Neural crest cell (in vitro differentiated cells): ENCODE data around the gene TNIP2. TPM values are rescaled to one million over a fixed set of nuclear protein-coding genes. Genes with fewer than 3 reads are reported as not detected.
"Not testable (repeated sequence)": the region's sequence is repeated elsewhere in the genome, so short reads cannot be mapped to it uniquely, and the experiment has no call there.

Experiments used
- DNase-seq: peaks from one replicate; pipeline ENCODE4 v3.0.0; 2021; ENCODE audit warnings: low read depth, mixed read lengths, low spot score
- H3K27ac Mint-ChIP-seq: one replicate; pipeline ENCODE4 v1.8.0; 2021; ENCODE audit warnings: mild to moderate bottlenecking, mixed read lengths; ENCODE audit not compliant: unreplicated experiment
- H3K27me3 Mint-ChIP-seq: 2 replicates; pipeline ENCODE4 v1.8.0; 2021; ENCODE audit warnings: low read depth, mild to moderate bottlenecking, mixed read lengths
- H3K36me3 Mint-ChIP-seq: 2 replicates; pipeline ENCODE4 v1.8.0; 2021; ENCODE audit warnings: low read depth, mild to moderate bottlenecking, mixed read lengths
- H3K4me1 Mint-ChIP-seq: 2 replicates; pipeline ENCODE4 v1.8.0; 2021; ENCODE audit warnings: mixed read lengths
- H3K4me3 Mint-ChIP-seq: one replicate; pipeline ENCODE4 v1.8.0; 2021; ENCODE audit warnings: mild to moderate bottlenecking, mixed read lengths
- H3K9me3 Mint-ChIP-seq: 2 replicates; pipeline ENCODE4 v1.8.0; 2021; ENCODE audit warnings: mixed read lengths
- CTCF ChIP-seq: fragments of 200-600 bp; sonication (generic); conservative IDR thresholded peaks from 2 replicates; pipeline ENCODE4 v1.5.0; 2021; ENCODE audit warnings: antibody characterized with exemption, mild to moderate bottlenecking
- total RNA-seq: library from RNA; stranded (reverse); gene quantifications from 2 replicates; pipeline ENCODE4 v1.2.1, GENCODE V29; 2021

The TNIP2 gene
- total RNA-seq, 1 donor from 2014 or later: 25.1 TPM

- no peak for TF ChIP-seq CTCF
- Mint-ChIP-seq H3K4me1 (no peaks in the 10 kb centered on the region), H3K9me3 (peaks cover 15% of the 10 kb centered on the region), H3K27me3 (no peaks in the 10 kb centered on the region), H3K36me3 (peaks cover 31% of the 10 kb centered on the region), H3K4me3 (no peak overlapping the region), H3K27ac (no peak overlapping the region)
- DNase-seq: no peak
Observed at GRCh38 chr4:2731907-2732317, 24.2 kb downstream of the TNIP2 start.

GRCh38 chr4:2729533-2729875 is 26.6 kb downstream of the TNIP2 start:
- Mint-ChIP-seq H3K4me1 (no peaks in the 10 kb centered on the region), H3K27ac (no peak overlapping the region), H3K27me3 (no peaks in the 10 kb centered on the region), H3K4me3 (no peak overlapping the region), H3K36me3 (peaks cover 13% of the 10 kb centered on the region), H3K9me3 (peaks cover under 1% of the 10 kb centered on the region)
- no peak for DNase-seq
- TF ChIP-seq CTCF: no peak

- Mint-ChIP-seq H3K36me3 (peaks cover 11% of the 10 kb centered on the region), H3K27ac (no peak overlapping the region), H3K4me1 (no peaks in the 10 kb centered on the region), H3K9me3 (no peaks in the 10 kb centered on the region), H3K4me3 (no peak overlapping the region), H3K27me3 (no peaks in the 10 kb centered on the region)
- DNase-seq: no peak
- TF ChIP-seq CTCF: no peak
Observed at GRCh38 chr4:2728806-2729532, 27.2 kb downstream of the TNIP2 start.

GRCh38 chr4:2728221-2728620 is 27.9 kb downstream of the TNIP2 start:
- Mint-ChIP-seq H3K9me3 (no peaks in the 10 kb centered on the region), H3K4me3 (no peak overlapping the region), H3K27ac (no peak overlapping the region), H3K4me1 (no peaks in the 10 kb centered on the region), H3K27me3 (no peaks in the 10 kb centered on the region), H3K36me3 (peaks cover 11% of the 10 kb centered on the region)
- DNase-seq: no peak
- no peak for TF ChIP-seq CTCF

GRCh38 chr4:2726881-2727280 is 29.3 kb downstream of the TNIP2 start:
- H3K27me3 Mint-ChIP-seq, H3K9me3 Mint-ChIP-seq, H3K36me3 Mint-ChIP-seq, DNase-seq, H3K27ac Mint-ChIP-seq, H3K4me1 Mint-ChIP-seq, H3K4me3 Mint-ChIP-seq: not testable (repeated sequence)

GRCh38 chr4:2725380-2725779 is 30.8 kb downstream of the TNIP2 start:
- Mint-ChIP-seq H3K27ac (no peak overlapping the region), H3K9me3 (no peaks in the 10 kb centered on the region), H3K4me1 (no peaks in the 10 kb centered on the region), H3K4me3 (no peak overlapping the region), H3K36me3 (peaks cover 10% of the 10 kb centered on the region), H3K27me3 (no peaks in the 10 kb centered on the region)
- DNase-seq: no peak
- TF ChIP-seq CTCF: no peak
